GM23338 (cell line): ENCODE results near the gene TENM4. TPM values are rescaled to one million over a fixed set of nuclear protein-coding genes. Genes with fewer than 3 reads are reported as not detected.

ENCODE experiments used
- ATAC-seq: fragments of 200-7000 bp; cut with Tn5 transposase; 3 replicates; pipeline ENCODE4 v1.9.1; 2020
- DNase-seq: peaks from one replicate; pipeline ENCODE4 v3.0.0-alpha.2; 2015; ENCODE audit warnings: low spot score
- H2AFZ ChIP-seq: fragments of 200-600 bp; sonication (generic); 2 replicates; pipeline ENCODE4 v1.8.0; 2016; ENCODE audit warnings: antibody characterized with exemption, mild to moderate bottlenecking, moderate library complexity
- H3F3A ChIP-seq: fragments of 200-600 bp; sonication (generic); replicated peaks from 2 replicates; pipeline ENCODE4 v1.8.0; 2017; ENCODE audit warnings: antibody characterized with exemption, mixed run types, low read depth
- H3K27ac ChIP-seq: fragments of 200-600 bp; sonication (generic); 2 replicates; pipeline ENCODE4 v1.6.1; 2016; ENCODE audit warnings: low read depth
- H3K27me3 ChIP-seq: fragments of 200-600 bp; sonication (generic); 2 replicates; pipeline ENCODE4 v1.8.0; 2016; ENCODE audit warnings: mild to moderate bottlenecking, mixed run types, moderate library complexity; ENCODE audit not compliant: insufficient read depth
- H3K36me3 ChIP-seq: fragments of 200-600 bp; sonication (generic); 2 replicates; pipeline ENCODE4 v1.8.0; 2016; ENCODE audit warnings: mild to moderate bottlenecking; ENCODE audit not compliant: insufficient read depth
- H3K4me1 ChIP-seq: fragments of 200-600 bp; sonication (generic); 2 replicates; pipeline ENCODE4 v1.8.0; 2016; ENCODE audit warnings: mild to moderate bottlenecking, moderate library complexity; ENCODE audit not compliant: insufficient read depth
- H3K4me2 ChIP-seq: fragments of 200-600 bp; sonication (generic); 2 replicates; pipeline ENCODE4 v1.7.1; 2017; ENCODE audit warnings: mixed run types
- H3K4me3 ChIP-seq: fragments of 200-600 bp; sonication (generic); 2 replicates; pipeline ENCODE4 v1.6.1; 2016; ENCODE audit warnings: mixed run types
- H3K79me2 ChIP-seq: fragments of 200-600 bp; sonication (generic); replicated peaks from 2 replicates; pipeline ENCODE4 v1.8.0; 2017; ENCODE audit warnings: mild to moderate bottlenecking; ENCODE audit not compliant: insufficient read depth
- H3K9me2 ChIP-seq: fragments of 200-600 bp; sonication (generic); 2 replicates; pipeline ENCODE4 v1.8.0; 2017; ENCODE audit not compliant: insufficient read depth
- H4K20me1 ChIP-seq: fragments of 200-600 bp; sonication (generic); replicated peaks from 2 replicates; pipeline ENCODE4 v1.8.0; 2017; ENCODE audit warnings: mild to moderate bottlenecking; ENCODE audit not compliant: insufficient read depth
- H3K27ac Mint-ChIP-seq: 2 replicates; pipeline ENCODE4 v1.8.0; 2020; ENCODE audit warnings: inconsistent platforms, mild to moderate bottlenecking, moderate library complexity, mixed read lengths
- H3K27me3 Mint-ChIP-seq: 3 replicates; pipeline ENCODE4 v1.8.0; 2022; ENCODE audit warnings: low read depth, mild to moderate bottlenecking, moderate library complexity, mixed read lengths, inconsistent platforms; ENCODE audit not compliant: insufficient read depth, poor library complexity
- H3K36me3 Mint-ChIP-seq: 3 replicates; pipeline ENCODE4 v1.8.0; 2021; ENCODE audit warnings: low read depth, mild to moderate bottlenecking, inconsistent platforms, moderate library complexity, mixed read lengths
- H3K4me1 Mint-ChIP-seq: 3 replicates; pipeline ENCODE4 v1.8.0; 2020; ENCODE audit warnings: mild to moderate bottlenecking, inconsistent platforms, mixed read lengths
- H3K4me3 Mint-ChIP-seq: 3 replicates; pipeline ENCODE4 v1.8.0; 2021; ENCODE audit warnings: moderate library complexity, mild to moderate bottlenecking, inconsistent platforms, mixed read lengths
- H3K9me3 Mint-ChIP-seq: 3 replicates; pipeline ENCODE4 v1.8.0; 2020; ENCODE audit warnings: moderate library complexity, mild to moderate bottlenecking, inconsistent platforms, mixed read lengths
- CREB1 ChIP-seq: fragments of 250-450 bp; sonication (Bioruptor Pico); IDR thresholded peaks from 2 replicates; pipeline ENCODE4 v1.5.0; 2020; ENCODE audit warnings: low read depth, mild to moderate bottlenecking, moderate library complexity
- CTCF ChIP-seq, 2 experiments: fragments of 200-600 bp in 1 of 2; sonication (generic) in 1 of 2; conservative IDR thresholded peaks; 2 replicates each; pipeline versions ENCODE4 v1.5.1 to v1.6.1; 2016 to 2017; ENCODE audit warnings: antibody characterized with exemption in 2 of 2, low read depth in 2 of 2, mild to moderate bottlenecking in 2 of 2, moderate library complexity in 1 of 2
- ETS1 ChIP-seq: IDR thresholded peaks from 2 replicates; pipeline ENCODE4 v1.6.1; 2016; ENCODE audit warnings: antibody characterized with exemption
- EZH2 ChIP-seq: fragments of 200-600 bp; sonication (generic); IDR thresholded peaks from one replicate; pipeline ENCODE4 v1.8.0; 2017; ENCODE audit warnings: antibody characterized with exemption, mild to moderate bottlenecking, low read depth; ENCODE audit not compliant: unreplicated experiment
- EZH2phosphoT487 ChIP-seq: fragments of 200-600 bp; sonication (generic); IDR thresholded peaks from one replicate; pipeline ENCODE4 v1.8.1; 2018; ENCODE audit warnings: antibody characterized with exemption; ENCODE audit not compliant: unreplicated experiment
- JUNB ChIP-seq: IDR thresholded peaks from one replicate; pipeline ENCODE4 v1.6.1; 2016; ENCODE audit warnings: antibody characterized with exemption; ENCODE audit not compliant: unreplicated experiment
- NANOG ChIP-seq: IDR thresholded peaks from 2 replicates; pipeline ENCODE4 v1.6.1; 2016; ENCODE audit warnings: antibody characterized with exemption, borderline replicate concordance
- POLR2AphosphoS5 ChIP-seq: IDR thresholded peaks from 2 replicates; pipeline ENCODE4 v1.6.1; 2016; ENCODE audit warnings: antibody characterized with exemption, low read depth
- REST ChIP-seq: IDR thresholded peaks from one replicate; pipeline ENCODE4 v1.6.1; 2018; ENCODE audit warnings: antibody characterized with exemption; ENCODE audit not compliant: unreplicated experiment
- STAT1 ChIP-seq: IDR thresholded peaks from one replicate; pipeline ENCODE4 v1.6.1; 2016; ENCODE audit warnings: antibody characterized with exemption; ENCODE audit not compliant: unreplicated experiment
- ZNF114 ChIP-seq: fragments of 250-450 bp; sonication (Bioruptor Pico); IDR thresholded peaks from 2 replicates; pipeline ENCODE4 v1.5.0; 2020; ENCODE audit warnings: mild to moderate bottlenecking, moderate library complexity
- ZNF331 ChIP-seq: fragments of 250-450 bp; sonication (Bioruptor Pico); IDR thresholded peaks from 2 replicates; pipeline ENCODE4 v1.5.0; 2020; ENCODE audit warnings: low read depth, mild to moderate bottlenecking, moderate library complexity
- ZNF462 ChIP-seq: fragments of 250-450 bp; sonication (Bioruptor Pico); IDR thresholded peaks from 2 replicates; pipeline ENCODE4 v1.5.0; 2020; ENCODE audit warnings: mild to moderate bottlenecking, moderate library complexity
- polyA plus RNA-seq: library from polyadenylated mRNA; unstranded; fragments of >200 nt; fragmentation: Nextera tagmentation; extraction: Ambion mirVana; gene quantifications from 2 replicates; pipeline ENCODE4 v1.2.1, GENCODE V29; 2016
- total RNA-seq: library from RNA; depleted of rRNA; stranded (reverse); fragments of >200 nt; shearing (Covaris generic); gene quantifications from 2 replicates; pipeline ENCODE4 v1.2.3, GENCODE V29; 2014

The TENM4 gene
- total and polyA plus RNA-seq, 2 experiments from 2014 or later = 7.3 TPM

GRCh38 chr11:79059141-79059540, 381.7 kb downstream of the TENM4 start:
- Histone ChIP-seq H3K4me2 (no peak overlapping the region), H4K20me1 (no peaks in the 10 kb centered on the region), H2AFZ (no peak overlapping the region), H3K9me2 (no peaks in the 10 kb centered on the region), H3K4me3 (no peak overlapping the region), H3K27ac (no peak overlapping the region), H3K79me2 (no peaks in the 10 kb centered on the region), H3F3A (no peaks in the 10 kb centered on the region), H3K36me3 (no peaks in the 10 kb centered on the region), H3K27me3 (no peaks in the 10 kb centered on the region), H3K4me1 (peaks cover 24% of the 10 kb centered on the region)
- no peaks in the 10 kb centered on the region for H3K36me3 Mint-ChIP-seq
- peaks cover 5% of the 10 kb centered on the region for H3K27me3 Mint-ChIP-seq
- no peak for DNase-seq
- H3K27ac Mint-ChIP-seq = no peak overlapping the region
- no peak overlapping the region for H3K4me3 Mint-ChIP-seq
- ATAC-seq = no peak
- H3K9me3 Mint-ChIP-seq = no peaks in the 10 kb centered on the region
- TF ChIP-seq ETS1 (no peak), ZNF114 (no peak), ZNF462 (no peak), EZH2phosphoT487 (no peak), JUNB (no peak), REST (no peak), ZNF331 (CRISPR knock-in tag) (no peak), CREB1 (no peak), STAT1 (no peak), NANOG (no peak), POLR2AphosphoS5 (no peak), CTCF (conservative IDR thresholded peaks at IDR 0.05; ENCODE audit: low read depth in 2 of 2) (no peak), EZH2 (no peak)
- peaks cover 31% of the 10 kb centered on the region for H3K4me1 Mint-ChIP-seq
